ENCODE data around the gene OR6X1. TPM values are rescaled to one million over a fixed set of nuclear protein-coding genes. Genes with fewer than 3 reads are reported as not detected.
A peak's percentile ranks its signal among the peaks of the same experiment; 100 is the strongest.

The OR6X1 gene, protein sequence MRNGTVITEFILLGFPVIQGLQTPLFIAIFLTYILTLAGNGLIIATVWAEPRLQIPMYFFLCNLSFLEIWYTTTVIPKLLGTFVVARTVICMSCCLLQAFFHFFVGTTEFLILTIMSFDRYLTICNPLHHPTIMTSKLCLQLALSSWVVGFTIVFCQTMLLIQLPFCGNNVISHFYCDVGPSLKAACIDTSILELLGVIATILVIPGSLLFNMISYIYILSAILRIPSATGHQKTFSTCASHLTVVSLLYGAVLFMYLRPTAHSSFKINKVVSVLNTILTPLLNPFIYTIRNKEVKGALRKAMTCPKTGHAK
- under 1 TPM in 2 of 8 experiments, not detected in 6; 0.18 to 0.57 TPM for total RNA-seq

DNA sequence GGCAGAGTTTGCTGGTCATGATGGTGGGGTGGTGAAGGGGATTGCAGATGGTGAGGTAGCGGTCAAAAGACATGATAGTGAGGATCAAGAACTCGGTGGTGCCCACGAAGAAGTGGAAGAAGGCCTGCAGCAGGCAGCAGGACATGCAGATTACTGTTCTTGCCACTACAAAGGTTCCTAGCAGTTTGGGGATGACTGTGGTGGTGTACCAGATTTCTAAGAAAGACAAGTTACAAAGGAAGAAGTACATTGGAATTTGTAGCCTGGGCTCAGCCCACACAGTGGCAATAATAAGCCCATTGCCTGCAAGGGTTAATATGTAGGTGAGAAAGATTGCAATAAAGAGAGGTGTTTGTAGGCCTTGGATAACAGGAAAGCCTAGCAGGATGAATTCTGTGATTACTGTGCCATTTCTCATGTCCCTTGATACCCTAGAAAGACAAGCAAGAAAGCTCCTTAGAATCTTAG lies at the start of gene OR6X1:
Gene OR6X1, minus strand, starts transcription at position 418 of the 468 bp plus-strand sequence. Its CDS starts 0 bp downstream, at position 418.
- 0 to 100% (median 95%) methylated on average over 2 to 3 of the region's 3 CpGs; no CpG with 5 or more reads in 4 of the 10 experiments for WGBS, 10 experiments
- no peak for ATAC-seq (replicated peaks in 6 of 8)
- Histone ChIP-seq H3K4me1 (replicated peaks in 1 of 2) (no peaks in the 10 kb centered on the region), H3K4me3 (no peak within 1 kb of the TSS), H3K27ac (no peak within 1 kb of the TSS)
- in situ Hi-C loops (cut with MboI; ENCODE audit: low pct_unique_long_range_greater_than_20kb in 2 of 9, low sequenced_read_pairs in 9 of 9, unreplicated experiment in 9 of 9): loop anchor here in 1 of 9 experiments (25.0 kb wide), 1 partner anchor 183 kb away; the partner anchor contains the start of genes OR4D5 and OR6T1

GRCh38 chr11:123801765-123802164 lies 47.4 kb upstream of the OR6X1 start:
- Histone ChIP-seq H3K4me1 (replicated peaks in 1 of 2) (no peaks in the 10 kb centered on the region), H3K4me3 (no peak overlapping the region), H3K27ac (no peak overlapping the region)
- no peak for ATAC-seq (replicated peaks in 6 of 8)
- 0 to 70% (median 0%) methylated on average over 1 of the region's 1 CpG; no CpG with 5 or more reads in 5 of the 10 experiments for WGBS, 10 experiments
- in situ Hi-C loops (cut with MboI; ENCODE audit: low pct_unique_long_range_greater_than_20kb in 2 of 9, low sequenced_read_pairs in 9 of 9, unreplicated experiment in 9 of 9): no loop called here

GRCh38 chr11:123800036-123800435 lies 45.7 kb upstream of the OR6X1 start:
- in situ Hi-C loops (cut with MboI; ENCODE audit: low pct_unique_long_range_greater_than_20kb in 2 of 9, low sequenced_read_pairs in 9 of 9, unreplicated experiment in 9 of 9): no loop called here
- ATAC-seq (replicated peaks in 6 of 8): peak in 1 of 8 experiments; percentile 58
- WGBS, 10 experiments: 20 to 100% (median 47%) methylated on average over 2 to 3 of the region's 3 CpGs; no CpG with 5 or more reads in 3 of the 10 experiments
- no peaks in the 10 kb centered on the region for H3K4me1 ChIP-seq (replicated peaks in 1 of 2)
- no peak overlapping the region for H3K27ac ChIP-seq
- H3K4me3 ChIP-seq: no peak overlapping the region

DNA sequence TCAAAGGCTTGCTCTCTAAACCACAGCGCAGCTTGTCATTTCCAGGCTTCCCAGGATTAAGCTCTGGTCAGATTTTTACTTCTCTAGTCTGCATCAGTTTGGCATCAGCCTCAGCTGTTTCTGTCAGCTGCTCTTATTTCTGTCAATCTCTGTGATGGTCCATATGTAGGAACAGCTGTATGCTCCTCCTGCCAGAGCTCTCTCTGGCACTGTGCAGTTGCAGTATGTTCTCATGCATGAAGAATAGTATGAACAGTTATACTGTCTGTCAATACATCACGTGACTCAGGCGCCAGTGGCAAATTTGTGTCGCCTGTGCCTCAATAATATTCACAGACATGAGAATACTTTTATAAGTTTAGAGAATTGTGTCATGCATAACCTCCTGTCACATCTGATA lies 45.1 kb upstream of the OR6X1 start:
- 0 to 98% (median 80%) methylated on average over 1 to 4 of the region's 4 CpGs; no CpG with 5 or more reads in 3 of the 10 experiments for WGBS, 10 experiments
- Histone ChIP-seq H3K27ac (no peak overlapping the region), H3K4me1 (replicated peaks in 1 of 2) (no peaks in the 10 kb centered on the region), H3K4me3 (no peak overlapping the region)
- ATAC-seq (replicated peaks in 6 of 8): no peak
- in situ Hi-C loops (cut with MboI; ENCODE audit: low pct_unique_long_range_greater_than_20kb in 2 of 9, low sequenced_read_pairs in 9 of 9, unreplicated experiment in 9 of 9): no loop called here

DNA sequence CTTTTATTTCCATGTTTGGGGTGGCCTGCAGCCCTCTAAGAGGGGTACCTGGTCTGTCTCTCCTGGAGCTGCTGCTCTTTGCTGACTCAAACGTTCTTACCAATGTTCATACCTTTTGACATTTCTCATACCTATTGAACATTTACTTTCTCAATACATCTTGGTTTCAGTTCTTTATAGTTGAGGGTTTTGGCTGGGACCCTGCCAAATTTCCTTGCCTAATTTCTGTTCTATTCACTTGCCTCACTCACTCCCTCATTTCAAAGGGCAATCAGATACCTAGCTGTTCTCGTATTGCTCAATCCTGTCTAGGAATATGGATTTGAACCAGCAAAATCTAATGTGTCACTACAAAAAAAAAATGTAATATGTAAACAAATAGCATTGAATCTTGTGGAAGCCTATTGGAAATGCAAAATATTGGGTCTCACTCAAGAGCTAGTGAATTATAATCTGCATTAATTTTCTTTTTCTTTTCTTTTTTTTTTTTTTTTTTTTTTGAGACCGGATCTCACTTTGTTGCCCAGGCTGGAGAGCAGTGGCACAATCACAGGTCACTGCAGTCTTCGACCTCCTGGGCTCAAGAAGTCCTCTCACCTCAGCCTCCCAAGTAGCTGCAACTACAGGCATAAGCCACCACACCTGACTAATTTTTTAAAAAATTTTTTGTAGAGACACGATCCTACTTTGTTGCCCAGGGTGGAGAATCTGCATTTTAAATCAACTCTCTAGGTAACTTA lies 44.4 kb upstream of the OR6X1 start:
- 10 to 94% (median 77%) methylated on average over 3 to 5 of the region's 5 CpGs for WGBS, 10 experiments
- Histone ChIP-seq H3K4me3 (no peak overlapping the region), H3K4me1 (replicated peaks in 1 of 2) (no peaks in the 10 kb centered on the region), H3K27ac (no peak overlapping the region)
- in situ Hi-C loops (cut with MboI; ENCODE audit: low pct_unique_long_range_greater_than_20kb in 2 of 9, low sequenced_read_pairs in 9 of 9, unreplicated experiment in 9 of 9): no loop called here
- ATAC-seq (replicated peaks in 6 of 8): no peak

DNA sequence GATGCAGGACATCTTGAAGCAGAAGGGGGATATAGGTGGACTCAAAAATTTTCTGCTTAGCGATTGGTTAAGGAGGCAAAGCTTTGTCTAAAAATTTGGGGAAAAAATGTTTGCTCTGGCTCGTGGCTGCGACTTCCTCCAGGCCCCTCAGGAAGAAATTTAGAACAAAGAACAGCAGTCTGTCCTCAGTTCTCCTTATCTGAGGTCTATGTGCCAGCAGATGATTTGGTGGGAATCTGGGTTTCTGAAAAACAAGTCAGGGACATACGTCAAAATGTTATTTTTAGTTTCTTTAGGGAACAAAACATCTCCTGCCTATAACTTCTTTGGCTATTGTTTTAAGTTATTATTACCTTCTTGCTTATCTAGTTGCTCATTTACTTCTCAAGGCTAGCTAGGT lies 43.8 kb upstream of the OR6X1 start:
- Histone ChIP-seq H3K27ac (no peak overlapping the region), H3K4me3 (no peak overlapping the region), H3K4me1 (replicated peaks in 1 of 2) (no peaks in the 10 kb centered on the region)
- ATAC-seq (replicated peaks in 6 of 8): no peak
- in situ Hi-C loops (cut with MboI; ENCODE audit: low pct_unique_long_range_greater_than_20kb in 2 of 9, low sequenced_read_pairs in 9 of 9, unreplicated experiment in 9 of 9): no loop called here
- WGBS, 10 experiments: 0 to 94% (median 76%) methylated on average over 1 to 4 of the region's 4 CpGs

GRCh38 chr11:123797541-123797940 lies 43.2 kb upstream of the OR6X1 start:
- 30 to 81% (median 65%) methylated on average over 6 to 9 of the region's 10 CpGs for WGBS, 10 experiments
- in situ Hi-C loops (cut with MboI; ENCODE audit: low pct_unique_long_range_greater_than_20kb in 2 of 9, low sequenced_read_pairs in 9 of 9, unreplicated experiment in 9 of 9): no loop called here
- Histone ChIP-seq H3K4me1 (replicated peaks in 1 of 2) (no peaks in the 10 kb centered on the region), H3K4me3 (no peak overlapping the region), H3K27ac (no peak overlapping the region)
- ATAC-seq (replicated peaks in 6 of 8): no peak

- H3K4me3 ChIP-seq: no peak overlapping the region
- in situ Hi-C loops (cut with MboI; ENCODE audit: low pct_unique_long_range_greater_than_20kb in 2 of 9, low sequenced_read_pairs in 9 of 9, unreplicated experiment in 9 of 9): no loop called here
- ATAC-seq (replicated peaks in 6 of 8): peak in 3 of 8 experiments; percentile 47 to 74 (median 55)
- no peaks in the 10 kb centered on the region for H3K4me1 ChIP-seq (replicated peaks in 1 of 2)
- 0 to 89% (median 54%) methylated on average over 1 to 4 of the region's 4 CpGs; no CpG with 5 or more reads in 1 of the 10 experiments for WGBS, 10 experiments
- peak overlapping the region in 1 of 2 donors; percentile 51 for H3K27ac ChIP-seq
Measured at GRCh38 chr11:123797114-123797513, 42.8 kb upstream of the OR6X1 start.

- in situ Hi-C loops (cut with MboI; ENCODE audit: low pct_unique_long_range_greater_than_20kb in 2 of 9, low sequenced_read_pairs in 9 of 9, unreplicated experiment in 9 of 9): no loop called here
- ATAC-seq (replicated peaks in 6 of 8): peak in 2 of 8 experiments; percentile 22 to 48
- 0 to 100% (median 92%) methylated on average over 1 of the region's 1 CpG; no CpG with 5 or more reads in 5 of the 10 experiments for WGBS, 10 experiments
- Histone ChIP-seq H3K27ac (no peak overlapping the region), H3K4me3 (no peak overlapping the region), H3K4me1 (replicated peaks in 1 of 2) (no peaks in the 10 kb centered on the region)
Measured at GRCh38 chr11:123796226-123796625, 41.9 kb upstream of the OR6X1 start.

- ATAC-seq (replicated peaks in 6 of 8): no peak
- in situ Hi-C loops (cut with MboI; ENCODE audit: low pct_unique_long_range_greater_than_20kb in 2 of 9, low sequenced_read_pairs in 9 of 9, unreplicated experiment in 9 of 9): no loop called here
- WGBS, 10 experiments: 0 to 70% (median 31%) methylated on average over 1 of the region's 1 CpG; no CpG with 5 or more reads in 2 of the 10 experiments
- H3K4me1 ChIP-seq (replicated peaks in 1 of 2): no peaks in the 10 kb centered on the region
- H3K27ac ChIP-seq: no peak overlapping the region
- H3K4me3 ChIP-seq: no peak overlapping the region
Measured at GRCh38 chr11:123783536-123783935, 29.2 kb upstream of the OR6X1 start.

DNA sequence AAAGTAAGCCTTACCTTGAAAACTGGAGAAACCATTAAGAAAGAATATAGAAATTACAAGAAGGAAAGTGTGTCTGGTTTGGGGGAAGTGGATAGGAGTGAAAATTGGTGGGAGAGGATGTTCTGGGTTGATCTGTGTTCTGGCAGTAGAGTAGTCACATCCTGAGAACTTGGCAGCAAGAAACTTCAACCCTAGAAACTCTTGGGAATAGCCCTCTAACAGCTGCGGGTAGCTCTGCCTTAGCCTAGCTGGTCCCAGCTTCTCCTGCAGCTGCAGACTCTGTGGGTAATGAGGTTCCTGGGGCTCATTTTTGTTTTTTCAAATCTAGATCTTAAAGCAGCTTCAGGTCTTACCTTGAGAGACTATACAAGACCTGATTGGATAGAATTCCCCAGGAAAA lies 24.2 kb upstream of the OR6X1 start:
- Histone ChIP-seq H3K27ac (no peak overlapping the region), H3K4me1 (replicated peaks in 1 of 2) (no peaks in the 10 kb centered on the region), H3K4me3 (no peak overlapping the region)
- in situ Hi-C loops (cut with MboI; ENCODE audit: low pct_unique_long_range_greater_than_20kb in 2 of 9, low sequenced_read_pairs in 9 of 9, unreplicated experiment in 9 of 9): no loop called here
- WGBS, 10 experiments: 0 to 100% (median 85%) methylated on average over 1 of the region's 1 CpG; no CpG with 5 or more reads in 6 of the 10 experiments
- no peak for ATAC-seq (replicated peaks in 6 of 8)

- ATAC-seq (replicated peaks in 6 of 8): peak in 6 of 8 experiments; percentile 69 to 85 (median 72)
- Histone ChIP-seq H3K4me1 (replicated peaks in 1 of 2) (no peaks in the 10 kb centered on the region), H3K4me3 (no peak overlapping the region), H3K27ac (no peak overlapping the region)
- in situ Hi-C loops (cut with MboI; ENCODE audit: low pct_unique_long_range_greater_than_20kb in 2 of 9, low sequenced_read_pairs in 9 of 9, unreplicated experiment in 9 of 9): no loop called here
- 0 to 80% (median 45%) methylated on average over 2 to 4 of the region's 4 CpGs for WGBS, 10 experiments
Measured at GRCh38 chr11:123775715-123776549, 21.6 kb upstream of the OR6X1 start.

Measured in motor neuron (in vitro differentiated cells).